GM12878 (cell line): ENCODE data around the gene PTPRS. TPM values are rescaled to one million over a fixed set of nuclear protein-coding genes. Genes with fewer than 3 reads are reported as not detected.

Experiments used
- ATAC-seq: fragments of 200-7000 bp; cut with Tn5 transposase; 3 replicates; pipeline ENCODE4 v1.9.1; 2020; ENCODE audit warnings: mild to moderate bottlenecking, moderate library complexity
- BruUV-seq: library from RNA; stranded (reverse); fragments of 400-500 nt; replicated peaks from 2 replicates; lab custom pipeline; 2021; lab: Mats Ljungman, UMichigan
- CTCF ChIA-PET: fragments of 300-600 bp; sonication (Branson Sonifier 250); formaldehyde crosslinking; extraction: SDS; loops from one replicate; lab custom pipeline; 2021; ENCODE audit warnings: inconsistent platforms; lab: Yijun Ruan, JAX
- POLR2A ChIA-PET: fragments of 350-600 bp; formaldehyde crosslinking; extraction: SDS; loops from one replicate; lab custom pipeline; 2021; ENCODE audit warnings: inconsistent platforms; lab: Charles Lee
- RAD21 ChIA-PET: fragments of 300-600 bp; sonication (Branson Sonifier 250); formaldehyde crosslinking; loops from one replicate; lab custom pipeline; 2023; ENCODE audit warnings: antibody characterized with exemption; ENCODE audit not compliant: unreplicated experiment; lab: Charles Lee
- SMC1A ChIA-PET: fragments of 300-600 bp; sonication (Branson Sonifier 250); formaldehyde crosslinking; loops from one replicate; lab custom pipeline; 2023; ENCODE audit not compliant: unreplicated experiment, uncharacterized antibody; lab: Charles Lee
- DNase-seq: peaks from one replicate; pipeline ENCODE4 v3.0.0-alpha.2; 2011; ENCODE audit warnings: low read depth, low spot score
- FAIRE-seq: peaks from 3 replicates; lab custom pipeline; 2011; peaks lifted over from hg19 to GRCh38; lab: Jason Lieb, UNC
- H2AFZ ChIP-seq: 2 replicates; pipeline ENCODE4 v1.6.0; 2011; ENCODE audit warnings: low read depth, low read length, control low read depth; ENCODE audit not compliant: control insufficient read depth
- H3K27ac ChIP-seq: 2 replicates; pipeline ENCODE4 v1.5.1; 2011; ENCODE audit warnings: control low read depth; ENCODE audit not compliant: control insufficient read depth, insufficient read depth
- H3K27me3 ChIP-seq, 2 experiments: replicated peaks in 1 of 2; 2 replicates each; pipeline versions ENCODE4 v1.6.0 to v1.6.1; 2011; ENCODE audit warnings: low read length in 1 of 2; ENCODE audit not compliant: control insufficient read depth in 2 of 2, insufficient read depth in 2 of 2
- H3K36me3 ChIP-seq, 2 experiments: 2 replicates each; pipeline ENCODE4 v1.5.1; 2011; ENCODE audit warnings: low read length in 1 of 2; ENCODE audit not compliant: control insufficient read depth in 2 of 2, insufficient read depth in 2 of 2
- H3K4me1 ChIP-seq: 2 replicates; pipeline ENCODE4 v1.6.1; 2011; ENCODE audit warnings: mild to moderate bottlenecking, low read length, moderate library complexity, mixed read lengths; ENCODE audit not compliant: control insufficient read depth, insufficient read depth
- H3K4me2 ChIP-seq: 2 replicates; pipeline ENCODE4 v1.6.0; 2011; ENCODE audit warnings: control low read depth; ENCODE audit not compliant: control insufficient read depth, insufficient read depth
- H3K4me3 ChIP-seq: fragments of 200-600 bp; sonication (generic); 2 replicates; pipeline ENCODE4 v1.5.1; 2016
- H3K79me2 ChIP-seq: 2 replicates; pipeline ENCODE4 v1.6.0; 2011; ENCODE audit warnings: low read length; ENCODE audit not compliant: control insufficient read depth, insufficient read depth
- H3K9ac ChIP-seq: 2 replicates; pipeline ENCODE4 v1.8.0; 2011; ENCODE audit warnings: low read length, control low read depth, mixed read lengths; ENCODE audit not compliant: control insufficient read depth, insufficient read depth
- H3K9me3 ChIP-seq: replicated peaks from 3 replicates; pipeline ENCODE4 v1.5.1; 2011; ENCODE audit warnings: mild to moderate bottlenecking, low read length; ENCODE audit not compliant: control insufficient read depth, insufficient read depth
- H4K20me1 ChIP-seq: 2 replicates; pipeline ENCODE4 v1.6.0; 2011; ENCODE audit not compliant: control insufficient read depth, insufficient read depth
- CTCF ChIP-seq, 3 experiments: IDR thresholded peaks in 2 of 3; conservative IDR thresholded peaks in 1 of 3; 2 replicates each; pipeline ENCODE4 v1.5.1; 2011; ENCODE audit warnings: low read depth in 3 of 3, low read length in 3 of 3, mild to moderate bottlenecking in 3 of 3, control low read depth in 2 of 3, moderate library complexity in 2 of 3, inconsistent platforms in 1 of 3, mixed read lengths in 1 of 3; ENCODE audit not compliant: control insufficient read depth in 2 of 3, insufficient read depth in 1 of 3; ENCODE audit errors: extremely low read depth in 1 of 3
- DPF2 ChIP-seq: fragments of 450-650 bp; IDR thresholded peaks from 2 replicates; pipeline ENCODE4 v1.6.1; 2017; ENCODE audit warnings: mild to moderate bottlenecking
- EED ChIP-seq: sonication (generic); IDR thresholded peaks from 2 replicates; pipeline ENCODE4 v1.6.1; 2016; ENCODE audit warnings: antibody characterized with exemption, low read depth
- IKZF1 ChIP-seq: fragments of 450-650 bp; conservative IDR thresholded peaks from 2 replicates; pipeline ENCODE4 v1.6.1; 2017; ENCODE audit warnings: antibody characterized with exemption, mild to moderate bottlenecking
- NFYB ChIP-seq: IDR thresholded peaks from 2 replicates; pipeline ENCODE4 v1.6.1; 2011; ENCODE audit warnings: low read depth, mild to moderate bottlenecking, low read length, improper control_type of control experiment, moderate library complexity; ENCODE audit not compliant: insufficient read depth
- NKRF ChIP-seq: fragments of 450-650 bp; conservative IDR thresholded peaks from 2 replicates; pipeline ENCODE4 v1.6.1; 2017; ENCODE audit warnings: mild to moderate bottlenecking, moderate library complexity
- RAD21 ChIP-seq: IDR thresholded peaks from 2 replicates; pipeline ENCODE4 v1.6.1; 2011; ENCODE audit warnings: mild to moderate bottlenecking, low read depth, low read length, moderate library complexity; ENCODE audit not compliant: insufficient read depth
- RFX5 ChIP-seq: IDR thresholded peaks from 2 replicates; pipeline ENCODE4 v1.6.1; 2011; ENCODE audit warnings: low read depth, low read length, improper control_type of control experiment
- SMC3 ChIP-seq: IDR thresholded peaks from 2 replicates; pipeline ENCODE4 v1.6.1; 2011; ENCODE audit warnings: low read length, improper control_type of control experiment, borderline replicate concordance
- YY1 ChIP-seq: IDR thresholded peaks from 2 replicates; pipeline ENCODE4 v1.6.1; 2011; ENCODE audit warnings: low read depth, mild to moderate bottlenecking, low read length
- WGBS: methylation state at CpG from one replicate; pipeline ENCODE4 v1.1.6; 2016; ENCODE audit warnings: low lambda C conversion rate; ENCODE audit not compliant: insufficient replicate concordance, insufficient coverage; ENCODE audit errors: missing lambda C conversion rate; 5-methylcytosine and 5-hydroxymethylcytosine counted together
- in situ Hi-C: fragments of 300-500 bp; cut with MboI; formaldehyde crosslinking; loops from 9 replicates; pipeline ENCODE4 v1.14.3; 2018; ENCODE audit warnings: mixed read lengths
- intact Hi-C: fragments of 100-400 bp; cut with micrococcal nuclease; formaldehyde crosslinking; loops from one replicate; pipeline ENCODE4 v1.14.2; 2022; ENCODE audit not compliant: unreplicated experiment
- polyA plus RNA-seq, 11 experiments: library from polyadenylated mRNA; depleted of rRNA in 4 of 11; unstranded in 6 of 11; stranded (reverse) in 5 of 11; fragments of >200 nt; fragmentation: Nextera tagmentation in 4 of 11; fragmentation: Illumina TruSeq in 1 of 11; extraction: Ambion mirVana in 4 of 11; extraction: Trizol in 1 of 11; gene quantifications; 1 replicate in 1 of 11; 2 replicates in 10 of 11; pipeline versions ENCODE4 v1.2.1 to v1.2.3, GENCODE V29; 2011 to 2016; ENCODE audit warnings: inconsistent platforms in 2 of 11, missing spikeins in 2 of 11, low read depth in 1 of 11
- total RNA-seq, 4 experiments: library from RNA; depleted of rRNA in 3 of 4; stranded (reverse); fragments of >200 nt in 3 of 4; fragmentation: Illumina TruSeq in 1 of 4; extraction: Trizol in 1 of 4; gene quantifications; 2 replicates each; pipeline versions ENCODE4 v1.2.1 to v1.2.3, GENCODE V29; 2013 to 2021

Gene PTPRS
- total and polyA plus RNA-seq, 10 of the 15 experiments (the other 5 are each of a cell fraction or from before 2014, with no cell fraction given) = 0.09 to 32.1 (median 0.71) TPM

- ChIA-PET POLR2A (interaction anchor here (0.6 to 4.2 kb wide), 3 partner anchors 8 to 17 kb away, joined by 3 to 18 read pairs (median 4); no protein-coding TSS in a partner anchor), CTCF (interaction anchor here (0.6 to 8.6 kb wide), 6 partner anchors 17 to 376 kb away, joined by 3 to 62 read pairs (median 4); no protein-coding TSS in a partner anchor), RAD21 (interaction anchor here (1.5 to 6.8 kb wide), 3 partner anchors 16 to 112 kb away, joined by 4 to 58 read pairs (median 4); no protein-coding TSS in a partner anchor), SMC1A (interaction anchor here (1.2 to 2.6 kb wide), 3 partner anchors 17 to 112 kb away, joined by 4 to 15 read pairs (median 5); no protein-coding TSS in a partner anchor)
- Histone ChIP-seq H3K4me3 (no peak overlapping the region), H3K9me3 (no peaks in the 10 kb centered on the region), H3K4me2 (0 out of 2 replicates have a peak overlapping the region, but pooled peaks have one; percentile 2), H3K36me3 (no peaks in the 10 kb centered on the region), H2AFZ (no peak overlapping the region), H3K27ac (no peak overlapping the region), H3K27me3 (peaks cover 2 to 9% of the 10 kb centered on the region in 2 experiments; a peak in 2 of 4 replicates), H3K4me1 (peaks cover 20% of the 10 kb centered on the region), H4K20me1 (no peaks in the 10 kb centered on the region), H3K9ac (no peak overlapping the region), H3K79me2 (no peaks in the 10 kb centered on the region)
- 8% methylated on average over 19 of the region's 29 CpGs for WGBS
- FAIRE-seq (no peak), ATAC-seq (peak; percentile 56), DNase-seq (no peak)
- intact Hi-C loops (loop anchor here (10.0 kb wide), 1 partner anchor 54 kb away; no protein-coding TSS in a partner anchor), in situ Hi-C loops (no loop called here)
- BruUV-seq = no TSS peak
- TF ChIP-seq IKZF1 (peak; percentile 37; the same call in 1 of the 2 replicates), NFYB (no peak), CTCF (IDR thresholded peaks at IDR 0.05 in 2 of 3, conservative IDR thresholded peaks at IDR 0.05 in 1 of 3; ENCODE audit: control insufficient read depth in 2 of 3, extremely low read depth in 1 of 3, insufficient read depth in 1 of 3, low read depth in 3 of 3, low read length in 3 of 3) (peak in 2 of 3 experiments; percentile 14 to 43; a peak in 2 of 6 replicates), RFX5 (no peak), DPF2 (peak; percentile 33), NKRF (0 out of 2 replicates have a peak, but pooled peaks have one; percentile 12), EED (0 out of 2 replicates have a peak, but pooled peaks have one; percentile 4), SMC3 (peak; percentile 33; the same call in 1 of the 2 replicates), RAD21 (peak; percentile 60), YY1 (0 out of 2 replicates have a peak, but pooled peaks have one; percentile 11)
These were observed 1.9 kb downstream of the PTPRS start for GRCh38 chr19:5338656-5339197.
